ENCODE measurements around the gene ECSIT.
"Not testable (repeated sequence)": the region's sequence is repeated elsewhere in the genome, so short reads cannot be mapped to it uniquely, and the experiment has no call there.

ECSIT gene

DNA sequence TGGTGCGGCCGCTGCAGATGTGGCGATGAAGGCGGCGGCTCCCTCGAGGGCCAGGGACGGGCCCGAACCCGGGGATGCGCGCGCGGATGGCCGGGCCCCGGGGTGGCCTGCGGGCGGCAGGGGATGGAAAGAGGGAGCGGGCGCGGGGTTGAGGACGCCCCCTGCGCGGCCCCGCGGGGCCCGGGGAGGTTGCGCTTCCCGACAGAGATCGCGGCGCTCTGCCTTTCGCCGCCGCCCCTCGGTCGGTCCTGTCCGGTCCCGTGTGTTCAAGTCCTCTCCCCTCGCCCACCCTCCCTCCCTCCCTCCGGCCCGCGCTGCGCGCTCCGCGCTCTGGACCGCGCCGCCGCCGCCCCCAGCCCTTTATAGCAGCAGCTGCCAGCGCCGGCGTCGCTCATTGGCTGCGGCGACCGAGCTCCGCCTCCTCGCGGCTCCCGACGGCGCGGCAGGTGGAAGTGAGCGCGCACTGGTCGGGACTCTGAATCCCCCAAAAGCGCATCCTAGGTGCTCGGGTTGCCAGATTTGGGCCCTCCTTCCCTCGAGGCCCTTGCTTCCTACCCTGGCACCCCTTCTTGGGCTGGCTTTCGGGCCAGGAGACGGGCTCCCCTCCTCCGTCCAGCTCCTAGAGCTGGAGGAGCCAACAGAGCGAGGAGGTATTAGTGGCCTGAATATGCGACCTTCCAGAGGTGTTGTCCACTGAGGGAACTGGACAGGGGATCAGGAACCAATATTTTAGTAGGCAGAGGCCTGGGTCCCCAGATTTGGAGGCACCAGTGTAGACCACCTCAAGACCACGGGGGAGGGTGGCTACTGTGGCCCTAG is 48.0 kb downstream of the ECSIT start, which contains the start of gene ELAVL3:
TSS of gene ELAVL3 (minus strand) at position 332 of the 819 bp plus-strand sequence. CDS start 438 bp downstream, outside the sequence.
- TF ChIP-seq, protein P1, sequence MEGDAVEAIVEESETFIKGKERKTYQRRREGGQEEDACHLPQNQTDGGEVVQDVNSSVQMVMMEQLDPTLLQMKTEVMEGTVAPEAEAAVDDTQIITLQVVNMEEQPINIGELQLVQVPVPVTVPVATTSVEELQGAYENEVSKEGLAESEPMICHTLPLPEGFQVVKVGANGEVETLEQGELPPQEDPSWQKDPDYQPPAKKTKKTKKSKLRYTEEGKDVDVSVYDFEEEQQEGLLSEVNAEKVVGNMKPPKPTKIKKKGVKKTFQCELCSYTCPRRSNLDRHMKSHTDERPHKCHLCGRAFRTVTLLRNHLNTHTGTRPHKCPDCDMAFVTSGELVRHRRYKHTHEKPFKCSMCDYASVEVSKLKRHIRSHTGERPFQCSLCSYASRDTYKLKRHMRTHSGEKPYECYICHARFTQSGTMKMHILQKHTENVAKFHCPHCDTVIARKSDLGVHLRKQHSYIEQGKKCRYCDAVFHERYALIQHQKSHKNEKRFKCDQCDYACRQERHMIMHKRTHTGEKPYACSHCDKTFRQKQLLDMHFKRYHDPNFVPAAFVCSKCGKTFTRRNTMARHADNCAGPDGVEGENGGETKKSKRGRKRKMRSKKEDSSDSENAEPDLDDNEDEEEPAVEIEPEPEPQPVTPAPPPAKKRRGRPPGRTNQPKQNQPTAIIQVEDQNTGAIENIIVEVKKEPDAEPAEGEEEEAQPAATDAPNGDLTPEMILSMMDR (IDR thresholded peaks at IDR 0.05; ENCODE audit: insufficient read depth, low read depth, low read length, missing control alignments): no peak
- DNase-seq (ENCODE audit: low read depth): no peak
- no peak within 1 kb of the TSS for H3K4me3 ChIP-seq (ENCODE audit: low read length)

DNA sequence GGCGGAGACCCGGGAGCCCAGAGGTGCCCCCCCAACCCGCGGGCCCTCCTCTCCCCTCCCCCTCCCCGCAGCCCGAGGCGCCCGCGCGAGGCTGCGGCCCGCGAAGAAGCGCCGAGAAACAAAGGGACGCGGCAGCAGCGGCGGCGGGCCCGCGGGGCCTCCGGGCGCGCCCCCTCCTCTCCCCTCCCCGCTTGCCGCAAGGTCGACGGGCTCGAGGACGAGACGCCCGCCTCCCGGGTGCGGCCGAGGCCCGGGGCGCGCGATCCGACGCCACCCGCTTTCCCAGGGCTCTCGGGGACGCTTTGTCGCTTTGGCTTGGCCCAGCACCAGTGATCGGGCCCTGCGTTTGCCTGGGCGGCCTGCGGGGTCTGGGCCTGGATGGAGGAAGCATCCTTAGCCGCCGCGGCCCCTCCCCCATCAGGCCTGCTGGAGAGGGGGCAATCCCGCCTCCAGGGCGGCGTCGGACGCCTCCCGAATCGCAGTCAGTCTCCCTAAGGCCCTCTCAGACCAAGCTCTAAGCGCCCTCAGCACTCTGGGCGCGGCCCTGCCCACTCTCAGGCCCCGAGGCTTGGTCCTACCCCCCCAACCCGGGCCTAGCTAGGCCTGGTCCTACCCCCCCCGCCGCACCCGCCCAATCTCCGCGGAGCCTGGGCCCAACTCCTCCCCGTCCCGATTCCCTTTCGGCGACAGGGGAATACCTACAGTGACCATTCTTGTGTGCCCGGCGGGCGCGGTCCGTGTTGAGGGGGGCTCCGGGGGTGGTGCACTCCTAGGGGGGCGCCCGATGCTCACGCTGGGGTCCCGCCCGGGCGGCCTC is 48.8 kb downstream of the ECSIT start:
- no peak overlapping the region for H3K4me3 ChIP-seq (ENCODE audit: low read length)
- TF ChIP-seq, protein P1 (IDR thresholded peaks at IDR 0.05; ENCODE audit: insufficient read depth, low read depth, low read length, missing control alignments): no peak

DNA sequence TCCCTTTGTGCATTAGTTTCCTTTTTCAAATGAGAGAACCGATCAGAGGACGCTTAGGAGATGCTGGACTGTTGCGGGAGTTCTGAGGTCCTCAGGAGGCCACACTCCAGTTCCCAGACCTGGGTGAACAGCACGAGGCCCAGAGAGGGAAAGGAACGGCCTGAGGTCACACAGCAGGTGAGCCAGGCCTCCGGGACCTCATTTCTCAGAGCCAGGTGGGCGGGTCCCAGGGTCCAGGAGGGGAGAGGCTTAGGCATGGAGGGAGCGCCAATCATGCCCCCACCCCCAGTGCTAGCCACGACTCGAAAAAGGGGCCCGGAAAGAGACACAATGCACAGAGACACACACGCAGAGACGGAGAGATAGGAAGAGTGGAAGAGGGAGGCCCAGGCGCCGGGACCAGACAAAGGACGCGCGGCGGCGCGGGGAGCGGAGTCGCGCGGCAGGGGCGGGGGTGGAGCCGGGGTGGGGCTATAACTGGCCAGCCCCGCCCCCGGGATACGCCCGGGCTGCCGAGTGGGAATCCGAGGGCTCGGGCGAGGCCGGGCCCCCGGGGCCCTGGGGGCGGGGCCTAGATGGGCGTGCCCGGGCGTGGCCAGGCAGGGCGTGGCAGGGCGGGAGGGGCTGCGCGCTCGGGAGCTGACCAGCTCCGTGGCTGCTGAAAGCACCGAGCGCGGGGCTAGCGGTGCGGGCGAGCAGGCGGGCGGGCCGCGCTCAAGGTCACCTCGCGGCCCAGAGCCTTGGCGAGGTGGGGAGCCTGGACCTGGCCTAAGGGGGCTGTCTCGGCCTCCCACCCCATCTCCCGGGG is 49.6 kb downstream of the ECSIT start:
- H3K4me3 ChIP-seq (ENCODE audit: low read length): no peak overlapping the region
- TF ChIP-seq, protein P1 (IDR thresholded peaks at IDR 0.05; ENCODE audit: insufficient read depth, low read depth, low read length, missing control alignments): no peak
- peak; percentile 41 for DNase-seq (ENCODE audit: low read depth)

More for the DNA sequence above, 48.8 kb downstream of the ECSIT start:
- DNase-seq (ENCODE audit: low read depth): no peak

DNA sequence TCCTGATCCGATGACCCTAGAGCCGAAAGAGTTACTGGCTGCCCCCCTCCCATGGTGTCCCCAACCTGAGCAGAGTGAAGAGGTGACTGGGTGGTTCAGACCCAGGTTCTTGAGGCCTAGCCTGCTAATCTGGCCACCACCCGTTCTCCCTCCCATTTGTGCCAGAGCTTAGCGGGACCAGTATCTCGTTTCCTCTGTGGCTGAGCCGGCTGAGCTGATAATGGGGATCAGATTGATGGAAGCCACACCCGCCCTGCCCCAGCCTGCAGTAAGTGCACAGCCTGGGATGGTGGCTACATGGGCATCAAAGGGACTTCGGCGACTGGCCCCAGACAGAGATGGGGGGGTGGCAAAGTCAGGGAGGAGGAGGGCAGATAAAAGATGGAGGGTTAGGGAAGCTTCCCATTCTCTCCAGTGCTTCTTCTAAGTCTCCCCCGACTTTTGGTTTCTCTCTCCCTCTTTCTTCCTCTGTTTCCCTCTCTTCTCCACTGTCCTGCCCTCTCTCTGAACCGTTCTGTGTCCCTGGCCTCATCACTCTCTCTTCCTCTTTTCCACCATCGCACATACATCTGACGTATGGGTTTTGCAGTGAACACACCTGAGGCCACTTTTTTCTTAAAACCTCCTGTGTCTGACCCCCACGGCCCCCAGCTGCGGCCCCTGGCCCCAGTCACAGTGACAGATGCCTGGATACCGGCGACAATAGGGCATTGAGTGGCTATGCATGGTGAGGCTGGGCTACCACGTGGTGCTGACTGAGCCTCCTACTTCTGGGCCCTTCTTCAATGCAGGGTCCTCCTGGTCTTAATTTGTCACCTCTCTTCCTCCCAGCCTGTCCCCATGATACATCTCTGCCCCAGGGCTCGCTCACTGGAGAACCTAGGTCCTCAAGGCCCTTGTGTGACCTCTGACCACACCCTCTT is 50.5 kb downstream of the ECSIT start:
- no peak for DNase-seq (ENCODE audit: low read depth)
- no peak overlapping the region for H3K4me3 ChIP-seq (ENCODE audit: low read length)

DNA sequence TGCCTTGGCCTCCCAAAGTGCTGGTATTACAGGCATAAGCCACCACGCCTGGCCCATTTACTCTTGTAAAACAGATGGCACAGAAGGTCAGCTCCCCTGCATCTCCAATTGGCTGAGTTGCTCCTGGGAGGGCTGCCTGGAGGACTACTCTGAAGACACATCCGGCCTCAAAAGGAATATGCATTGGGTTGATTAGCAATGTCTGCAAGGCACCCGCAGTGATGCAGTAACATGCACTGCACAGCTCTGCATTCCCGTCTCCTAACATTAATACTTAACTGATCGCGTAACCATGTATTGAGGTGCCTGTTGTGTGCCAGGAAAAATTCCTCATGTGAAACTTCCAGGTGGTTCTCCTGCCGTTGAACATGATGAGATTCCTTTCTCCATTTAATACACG is 53.1 kb downstream of the ECSIT start:
- H3K4me3 ChIP-seq (ENCODE audit: low read length): no peak overlapping the region
- TF ChIP-seq, protein P1 (IDR thresholded peaks at IDR 0.05; ENCODE audit: insufficient read depth, low read depth, low read length, missing control alignments): no peak
- no peak for DNase-seq (ENCODE audit: low read depth)

More for the DNA sequence above, 50.5 kb downstream of the ECSIT start:
- TF ChIP-seq, protein P1 (IDR thresholded peaks at IDR 0.05; ENCODE audit: insufficient read depth, low read depth, low read length, missing control alignments): no peak

DNA sequence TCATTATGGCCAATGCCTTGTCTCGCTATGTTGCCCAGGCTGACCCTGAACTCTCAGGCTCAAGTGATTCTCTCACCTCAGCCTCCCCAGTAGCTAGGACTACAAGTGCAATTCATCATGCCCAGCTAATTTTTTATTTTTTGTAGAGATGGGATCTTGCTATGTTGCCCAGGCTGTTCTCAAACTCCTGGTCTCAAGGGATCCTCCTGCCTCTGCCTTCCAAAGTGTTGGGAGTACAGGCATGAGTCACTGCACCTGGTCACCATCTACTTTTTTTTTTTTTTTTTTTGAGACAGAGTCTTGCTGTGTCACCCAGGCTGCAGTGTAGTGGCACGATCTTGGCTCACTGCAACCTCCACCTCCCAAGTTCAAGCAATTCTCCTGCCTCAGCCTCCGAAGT is 53.6 kb downstream of the ECSIT start:
- not testable (repeated sequence) for DNase-seq (ENCODE audit: low read depth); H3K4me3 ChIP-seq (ENCODE audit: low read length)
